IPS-11a (cell line): ENCODE data around the gene TNP1.

Source experiments
- H3K4me3 ChIP-seq: one replicate; pipeline ENCODE4 v1.5.1; 2013; ENCODE audit warnings: low read depth, low read length, control low read depth

The TNP1 gene

GRCh38 chr2:216875862-216876261 lies 16.0 kb upstream of the TNP1 start:
- H3K4me3 ChIP-seq = no peak overlapping the region

- H3K4me3 ChIP-seq = no peak overlapping the region
These were observed 13.7 kb upstream of the TNP1 start for GRCh38 chr2:216873573-216873972.

GRCh38 chr2:216872624-216873023 lies 12.8 kb upstream of the TNP1 start:
- H3K4me3 ChIP-seq = no peak overlapping the region

- no peak overlapping the region for H3K4me3 ChIP-seq
These were observed 12.2 kb upstream of the TNP1 start for GRCh38 chr2:216872040-216872439.

- no peak overlapping the region for H3K4me3 ChIP-seq
These were observed 11.6 kb upstream of the TNP1 start for GRCh38 chr2:216871333-216871934.

GRCh38 chr2:216870508-216871332 lies 10.9 kb upstream of the TNP1 start:
- H3K4me3 ChIP-seq = no peak overlapping the region

- no peak overlapping the region for H3K4me3 ChIP-seq
These were observed 6.7 kb upstream of the TNP1 start for GRCh38 chr2:216866515-216867095.

GRCh38 chr2:216865658-216866057 lies 5.8 kb upstream of the TNP1 start:
- no peak overlapping the region for H3K4me3 ChIP-seq

GRCh38 chr2:216863946-216864345 lies 4.1 kb upstream of the TNP1 start:
- H3K4me3 ChIP-seq = no peak overlapping the region

GRCh38 chr2:216862628-216863398 lies 2.9 kb upstream of the TNP1 start:
- H3K4me3 ChIP-seq = no peak overlapping the region

GRCh38 chr2:216860426-216861137 lies 718 bp upstream of the TNP1 start:
- no peak overlapping the region for H3K4me3 ChIP-seq

GRCh38 chr2:216858312-216858711 lies 1.6 kb downstream of the TNP1 start:
- no peak overlapping the region for H3K4me3 ChIP-seq

- no peak overlapping the region for H3K4me3 ChIP-seq
These were observed 2.7 kb downstream of the TNP1 start for GRCh38 chr2:216857131-216857550.

GRCh38 chr2:216856406-216857065 lies 3.3 kb downstream of the TNP1 start:
- H3K4me3 ChIP-seq = no peak overlapping the region

- no peak overlapping the region for H3K4me3 ChIP-seq
These were observed 4.3 kb downstream of the TNP1 start for GRCh38 chr2:216855605-216856004.

- no peak overlapping the region for H3K4me3 ChIP-seq
These were observed 4.8 kb downstream of the TNP1 start for GRCh38 chr2:216855079-216855478.

GRCh38 chr2:216851486-216852090 lies 8.3 kb downstream of the TNP1 start:
- no peak overlapping the region for H3K4me3 ChIP-seq

- no peak overlapping the region for H3K4me3 ChIP-seq
These were observed 9.1 kb downstream of the TNP1 start for GRCh38 chr2:216850665-216851322.

GRCh38 chr2:216849987-216850386 lies 9.9 kb downstream of the TNP1 start:
- no peak overlapping the region for H3K4me3 ChIP-seq
